Measurements from ENCODE around the gene KCNJ12. TPM values are rescaled to one million over a fixed set of nuclear protein-coding genes. Genes with fewer than 3 reads are reported as not detected.
"Not testable (repeated sequence)": the region's sequence is repeated elsewhere in the genome, so short reads cannot be mapped to it uniquely, and the experiment has no call there.

The KCNJ12 gene
- total and polyA plus RNA-seq, 5 donors from 2014 or later: 0.15 TPM; not detected in 4

DNA sequence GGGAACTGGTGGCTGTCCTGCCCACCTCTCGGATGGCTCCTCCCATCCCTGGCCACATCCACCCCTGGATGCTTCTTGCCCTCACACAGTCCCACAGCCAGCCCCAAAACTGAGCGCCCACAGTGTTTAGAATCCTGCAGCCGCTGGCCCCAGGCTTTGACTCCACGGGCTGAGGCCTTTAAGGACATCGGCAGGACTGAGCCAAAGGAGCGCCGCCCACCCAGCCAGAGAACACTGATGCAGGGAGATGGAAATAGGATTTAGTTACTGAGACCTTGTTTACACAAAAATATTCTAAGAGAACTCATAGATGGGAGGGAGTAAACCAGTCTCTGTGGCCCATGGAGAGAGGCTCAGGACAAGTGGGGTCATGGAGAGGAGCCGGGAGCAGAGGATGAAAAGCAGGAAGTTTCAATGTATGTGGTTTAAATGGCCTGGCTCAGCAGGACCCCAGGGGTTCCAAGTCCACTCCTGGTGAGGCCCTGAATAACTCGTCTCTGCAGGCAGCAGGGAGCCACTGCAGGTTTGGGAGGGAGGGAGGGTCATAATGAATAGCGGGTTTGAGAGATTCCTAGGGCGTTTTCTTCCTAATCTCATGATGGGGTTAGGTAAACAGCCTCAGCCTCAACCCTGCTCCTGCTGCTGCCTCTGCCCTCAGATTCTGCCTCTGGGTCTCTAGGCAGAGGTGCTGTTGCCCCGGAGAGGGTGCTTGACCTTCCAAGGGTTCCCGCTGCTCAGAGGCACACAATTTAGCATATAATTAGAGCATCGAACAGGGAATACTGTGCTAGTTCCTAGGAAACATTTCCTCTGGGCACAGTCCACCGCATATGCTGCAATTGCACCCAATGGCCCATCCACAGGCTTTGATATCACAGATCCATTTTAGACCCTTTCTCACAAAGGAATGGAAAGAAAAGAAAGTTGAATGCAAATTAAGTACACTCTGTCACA, 61.0 kb downstream of the KCNJ12 start:
- H3K36me3 Mint-ChIP-seq; H3K27ac ChIP-seq (ENCODE audit: insufficient read depth, low read length, poor library complexity, severe bottlenecking); DNase-seq; H3K27me3 ChIP-seq (ENCODE audit: control insufficient read depth, insufficient read depth, low read length); H3K27ac Mint-ChIP-seq; H3K4me3 ChIP-seq (ENCODE audit: low read depth, low read length); H3K36me3 ChIP-seq (ENCODE audit: control insufficient read depth, insufficient read depth, low read length); H3K4me1 Mint-ChIP-seq; ATAC-seq (ENCODE audit: low read depth in 2 of 2); H3K9me3 ChIP-seq (ENCODE audit: control insufficient read depth in 2 of 2, low read length in 2 of 2); H3K27me3 Mint-ChIP-seq; H3K4me1 ChIP-seq (ENCODE audit: control insufficient read depth, insufficient read depth, low read length, poor library complexity, severe bottlenecking); H3K9me3 Mint-ChIP-seq; H3K4me3 Mint-ChIP-seq: not testable (repeated sequence)

DNA sequence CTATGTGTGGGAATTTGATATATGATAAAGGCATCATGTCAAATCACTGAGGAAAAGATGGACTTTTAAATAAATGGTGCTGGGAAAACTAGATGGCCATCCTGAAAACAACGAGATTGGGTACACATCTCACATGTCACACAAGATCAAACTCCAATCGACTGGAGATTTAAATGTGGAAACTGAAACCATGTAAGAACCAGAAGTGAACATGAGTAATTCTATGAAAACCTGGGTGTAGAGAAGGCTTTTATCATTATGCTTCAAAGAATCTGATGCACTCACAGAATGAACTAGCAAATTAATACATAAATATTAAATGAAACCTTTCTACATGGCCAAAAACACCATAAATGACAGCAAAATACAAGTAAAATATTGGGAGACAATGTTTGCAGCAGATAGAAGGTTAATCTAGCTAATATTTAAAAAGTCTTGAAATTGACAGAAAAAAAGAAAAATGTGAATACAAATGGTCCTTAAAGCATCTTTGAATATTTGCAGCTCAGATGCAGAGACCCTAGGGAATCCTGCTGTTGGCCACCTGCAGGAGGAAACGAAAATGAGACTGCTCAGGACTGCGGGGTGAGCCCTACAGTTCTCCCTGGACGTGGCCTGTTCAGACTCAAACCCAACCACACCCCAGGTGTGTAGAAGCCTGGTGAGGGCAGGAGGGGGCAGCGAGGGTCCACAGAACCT, 62.3 kb downstream of the KCNJ12 start:
- H3K27me3 ChIP-seq (ENCODE audit: control insufficient read depth, insufficient read depth, low read length); H3K4me3 ChIP-seq (ENCODE audit: low read depth, low read length); H3K36me3 ChIP-seq (ENCODE audit: control insufficient read depth, insufficient read depth, low read length); H3K9me3 Mint-ChIP-seq; H3K27me3 Mint-ChIP-seq; H3K27ac Mint-ChIP-seq; H3K4me3 Mint-ChIP-seq; H3K4me1 Mint-ChIP-seq; DNase-seq; H3K36me3 Mint-ChIP-seq; H3K9me3 ChIP-seq (ENCODE audit: control insufficient read depth in 2 of 2, low read length in 2 of 2); H3K4me1 ChIP-seq (ENCODE audit: control insufficient read depth, insufficient read depth, low read length, poor library complexity, severe bottlenecking); ATAC-seq (ENCODE audit: low read depth in 2 of 2); H3K27ac ChIP-seq (ENCODE audit: insufficient read depth, low read length, poor library complexity, severe bottlenecking): not testable (repeated sequence)

- not testable (repeated sequence) for H3K36me3 ChIP-seq (ENCODE audit: control insufficient read depth, insufficient read depth, low read length)
These were observed 62.8 kb downstream of the KCNJ12 start for GRCh38 chr17:21439015-21439336.

DNA sequence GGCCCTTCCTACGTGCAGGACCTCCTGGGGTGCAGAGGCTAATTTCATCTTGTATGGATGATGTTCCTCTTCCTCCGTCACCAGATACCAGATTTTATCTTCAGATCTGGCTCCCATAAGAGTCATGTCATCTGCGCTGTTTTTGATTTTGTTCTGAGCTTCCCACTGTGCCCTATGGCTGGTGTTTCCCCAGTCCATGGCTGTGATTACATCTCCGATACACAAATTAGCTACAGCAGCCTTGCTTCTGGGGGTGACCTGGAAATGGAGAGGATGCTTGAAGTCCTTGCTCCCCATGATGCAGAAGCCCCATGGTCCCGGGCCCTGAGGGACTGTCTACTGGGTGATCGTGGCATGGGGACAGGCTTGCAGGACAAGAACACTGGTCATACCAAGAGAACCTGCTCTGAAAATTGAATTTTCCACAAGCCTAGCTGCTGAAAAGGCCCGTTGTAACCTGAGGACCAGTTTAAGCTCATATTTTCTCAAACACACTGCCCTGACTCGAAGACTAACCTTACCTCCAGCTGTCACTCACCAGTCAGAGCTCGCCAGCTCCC, 69.0 kb downstream of the KCNJ12 start:
- Mint-ChIP-seq H3K27ac (no peak overlapping the region), H3K4me3 (no peak overlapping the region), H3K9me3 (peaks cover 0 to 4% (median 0%) of the 10 kb centered on the region in 7 donors), H3K27me3 (peaks cover 22% of the 10 kb centered on the region), H3K36me3 (no peaks in the 10 kb centered on the region), H3K4me1 (no peaks in the 10 kb centered on the region)
- no peak overlapping the region for H3K4me3 ChIP-seq (ENCODE audit: low read depth, low read length)
- no peaks in the 10 kb centered on the region for H3K27me3 ChIP-seq (ENCODE audit: control insufficient read depth, insufficient read depth, low read length)
- ATAC-seq (ENCODE audit: low read depth in 2 of 2) (no peak), DNase-seq (no peak)
- no peak overlapping the region for H3K27ac ChIP-seq (ENCODE audit: insufficient read depth, low read length, poor library complexity, severe bottlenecking)
- H3K9me3 ChIP-seq (ENCODE audit: control insufficient read depth in 2 of 2, low read length in 2 of 2): no peaks in the 10 kb centered on the region
- no peaks in the 10 kb centered on the region for H3K4me1 ChIP-seq (ENCODE audit: control insufficient read depth, insufficient read depth, low read length, poor library complexity, severe bottlenecking)
- H3K36me3 ChIP-seq (ENCODE audit: control insufficient read depth, insufficient read depth, low read length): no peaks in the 10 kb centered on the region

More at GRCh38 chr17:21439015-21439336, 62.8 kb downstream of the KCNJ12 start:
- not testable (repeated sequence) for H3K4me1 Mint-ChIP-seq; H3K27me3 Mint-ChIP-seq; DNase-seq; H3K36me3 Mint-ChIP-seq; H3K27ac ChIP-seq (ENCODE audit: insufficient read depth, low read length, poor library complexity, severe bottlenecking); H3K4me3 ChIP-seq (ENCODE audit: low read depth, low read length); H3K4me3 Mint-ChIP-seq; H3K9me3 Mint-ChIP-seq; H3K27me3 ChIP-seq (ENCODE audit: control insufficient read depth, insufficient read depth, low read length); H3K27ac Mint-ChIP-seq; ATAC-seq (ENCODE audit: low read depth in 2 of 2); H3K9me3 ChIP-seq (ENCODE audit: control insufficient read depth in 2 of 2, low read length in 2 of 2); H3K4me1 ChIP-seq (ENCODE audit: control insufficient read depth, insufficient read depth, low read length, poor library complexity, severe bottlenecking)

DNA sequence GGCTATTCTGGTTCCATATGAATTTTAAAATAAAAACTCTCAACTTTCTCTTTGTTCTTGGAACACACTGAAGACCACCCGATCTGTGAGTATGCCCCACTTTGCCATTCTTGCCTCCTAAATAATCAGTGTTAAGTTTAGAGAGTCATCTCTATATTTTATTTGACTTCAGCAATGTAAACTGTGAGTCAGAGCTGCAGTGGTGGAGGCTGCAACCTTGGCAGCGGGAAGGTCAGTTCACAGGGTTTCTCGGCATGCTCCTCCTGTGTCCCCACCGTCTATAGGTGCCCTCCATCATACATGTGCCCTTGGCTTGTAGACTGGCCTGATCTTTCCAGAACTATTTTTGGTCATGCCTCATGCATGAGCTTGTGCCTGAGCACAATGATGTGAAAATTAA, 71.4 kb downstream of the KCNJ12 start:
- H3K4me3 Mint-ChIP-seq, H3K36me3 Mint-ChIP-seq: not testable (repeated sequence)

DNA sequence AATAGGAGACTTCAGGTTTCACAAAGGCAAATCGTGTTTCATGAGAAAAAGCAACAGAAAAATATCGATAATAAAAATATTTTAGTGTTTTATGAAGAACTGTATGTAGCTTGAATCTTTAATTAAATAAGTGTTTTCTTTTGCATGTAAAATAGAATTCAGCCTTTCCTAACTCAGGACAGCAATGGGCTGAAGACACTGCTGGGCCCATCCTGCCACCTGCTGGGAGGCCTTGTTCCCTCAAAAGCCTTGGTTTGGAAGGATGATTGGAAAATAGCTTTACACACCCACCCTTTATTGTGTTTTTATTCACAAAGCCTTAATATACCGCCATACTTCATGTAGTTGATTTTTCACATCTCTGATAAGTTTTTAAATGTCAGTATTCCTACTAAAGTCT, 73.7 kb downstream of the KCNJ12 start:
- not testable (repeated sequence) for H3K36me3 Mint-ChIP-seq; H3K4me1 ChIP-seq (ENCODE audit: control insufficient read depth, insufficient read depth, low read length, poor library complexity, severe bottlenecking); H3K4me3 ChIP-seq (ENCODE audit: low read depth, low read length); H3K27ac ChIP-seq (ENCODE audit: insufficient read depth, low read length, poor library complexity, severe bottlenecking); H3K36me3 ChIP-seq (ENCODE audit: control insufficient read depth, insufficient read depth, low read length); H3K27me3 ChIP-seq (ENCODE audit: control insufficient read depth, insufficient read depth, low read length); ATAC-seq (ENCODE audit: low read depth in 2 of 2); H3K9me3 ChIP-seq (ENCODE audit: control insufficient read depth in 2 of 2, low read length in 2 of 2); DNase-seq; H3K9me3 Mint-ChIP-seq; H3K4me1 Mint-ChIP-seq; H3K27ac Mint-ChIP-seq; H3K4me3 Mint-ChIP-seq
- peaks cover 29% of the 10 kb centered on the region for H3K27me3 Mint-ChIP-seq

More for the DNA sequence above, 71.4 kb downstream of the KCNJ12 start:
- H3K27me3 ChIP-seq (ENCODE audit: control insufficient read depth, insufficient read depth, low read length); H3K4me3 ChIP-seq (ENCODE audit: low read depth, low read length); DNase-seq; H3K27ac ChIP-seq (ENCODE audit: insufficient read depth, low read length, poor library complexity, severe bottlenecking); H3K4me1 ChIP-seq (ENCODE audit: control insufficient read depth, insufficient read depth, low read length, poor library complexity, severe bottlenecking); H3K9me3 Mint-ChIP-seq; ATAC-seq (ENCODE audit: low read depth in 2 of 2); H3K4me1 Mint-ChIP-seq; H3K9me3 ChIP-seq (ENCODE audit: control insufficient read depth in 2 of 2, low read length in 2 of 2); H3K36me3 ChIP-seq (ENCODE audit: control insufficient read depth, insufficient read depth, low read length); H3K27ac Mint-ChIP-seq: not testable (repeated sequence)
- H3K27me3 Mint-ChIP-seq: peaks cover 28% of the 10 kb centered on the region

DNA sequence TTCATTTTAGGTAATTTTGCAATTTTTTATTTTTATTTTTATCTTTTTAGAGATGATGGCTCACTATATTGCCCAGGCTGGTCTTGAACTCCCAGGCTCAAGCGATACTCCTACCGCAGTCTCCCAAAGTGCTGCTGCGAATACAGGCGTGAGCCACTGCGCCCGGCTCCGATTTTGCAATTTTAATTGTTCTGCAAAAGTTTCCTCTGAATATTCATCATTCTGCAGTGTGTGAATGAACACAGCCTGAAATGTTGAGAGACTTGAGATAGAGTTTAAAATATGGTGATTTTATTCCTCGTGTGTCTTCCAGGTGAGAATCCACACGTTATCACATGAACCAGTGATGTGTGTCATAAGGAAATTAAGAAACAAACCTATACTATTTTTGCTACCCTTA, 75.8 kb downstream of the KCNJ12 start:
- Mint-ChIP-seq H3K27ac (no peak overlapping the region), H3K27me3 (peaks cover 23% of the 10 kb centered on the region), H3K4me1 (peaks cover 0 to 15% (median 5%) of the 10 kb centered on the region in 4 donors), H3K36me3 (no peaks in the 10 kb centered on the region), H3K4me3 (peak overlapping the region in 1 of 4 donors; percentile 87), H3K9me3 (no peaks in the 10 kb centered on the region)
- DNase-seq (no peak), ATAC-seq (ENCODE audit: low read depth in 2 of 2) (no peak)
- Histone ChIP-seq H3K4me3 (ENCODE audit: low read depth, low read length) (no peak overlapping the region), H3K27ac (ENCODE audit: insufficient read depth, low read length, poor library complexity, severe bottlenecking) (no peak overlapping the region), H3K27me3 (ENCODE audit: control insufficient read depth, insufficient read depth, low read length) (peaks cover 5% of the 10 kb centered on the region), H3K4me1 (ENCODE audit: control insufficient read depth, insufficient read depth, low read length, poor library complexity, severe bottlenecking) (peaks cover 6% of the 10 kb centered on the region), H3K36me3 (ENCODE audit: control insufficient read depth, insufficient read depth, low read length) (no peaks in the 10 kb centered on the region), H3K9me3 (ENCODE audit: control insufficient read depth in 2 of 2, low read length in 2 of 2) (no peaks in the 10 kb centered on the region)

Data from CD4-positive, CD25-positive, alpha-beta regulatory T cell (primary cell).